ENCODE measurements around the gene C1orf198. TPM values are rescaled to one million over a fixed set of nuclear protein-coding genes. Genes with fewer than 3 reads are reported as not detected.

The C1orf198 gene
- total and polyA plus RNA-seq, 2 experiments from 2014 or later, result 54.7 to 67.6 TPM

DNA sequence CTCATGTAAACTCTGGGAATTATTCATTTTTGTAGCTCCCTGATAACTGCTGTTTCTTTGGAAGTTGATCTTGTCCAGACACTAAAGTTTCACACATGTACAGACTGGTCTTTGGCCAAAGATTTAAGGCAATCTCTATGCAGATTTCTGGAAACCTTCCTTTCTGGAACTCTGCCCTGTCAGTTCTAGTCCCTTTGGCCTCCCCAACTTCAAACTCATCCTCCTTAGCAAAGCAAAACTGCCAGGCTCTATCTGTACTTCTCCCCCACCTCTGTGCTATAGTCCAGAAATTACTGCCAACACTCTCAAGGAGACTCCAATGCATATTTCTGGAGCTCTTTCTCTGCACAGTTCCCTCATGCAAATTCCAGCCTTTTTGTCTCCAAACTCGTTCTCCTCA is 36.5 kb downstream of the C1orf198 start:
- peak in 1 of 2 donors; percentile 91 for DNase-seq (ENCODE audit: low read depth in 1 of 2, low spot score in 1 of 2)
- H3K27ac ChIP-seq, result no peak overlapping the region

DNA sequence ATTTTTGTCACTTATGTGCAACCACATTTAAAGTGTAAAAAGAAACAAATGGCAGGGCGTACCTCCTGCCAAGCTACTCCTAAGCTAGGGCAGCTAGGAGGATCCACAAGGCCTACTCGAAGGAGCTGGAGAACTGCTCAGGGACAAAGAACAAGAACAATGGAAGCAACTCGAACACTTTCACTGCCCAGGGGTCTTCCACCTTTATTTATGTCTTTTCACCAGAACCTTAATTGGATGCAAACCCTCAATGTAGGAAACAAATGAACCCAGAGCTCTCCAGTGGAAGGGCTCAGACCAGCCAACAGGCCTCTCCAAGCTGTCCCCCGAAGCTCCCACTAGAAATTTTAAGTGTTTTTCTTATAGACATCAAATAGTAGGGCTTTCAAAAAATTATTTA is 39.9 kb downstream of the C1orf198 start:
- H3K4me1 ChIP-seq (ENCODE audit: low read depth), result peaks cover 6% of the 10 kb centered on the region
- no peaks in the 10 kb centered on the region for H3K36me3 ChIP-seq

More for the DNA sequence above, 36.5 kb downstream of the C1orf198 start:
- Histone ChIP-seq H3K4me3 (no peak overlapping the region), H3K27me3 (no peaks in the 10 kb centered on the region), H3K4me1 (ENCODE audit: low read depth) (no peaks in the 10 kb centered on the region), H3K9me3 (ENCODE audit: low read depth) (no peaks in the 10 kb centered on the region), H3K36me3 (no peaks in the 10 kb centered on the region)
- TF ChIP-seq, protein P1, sequence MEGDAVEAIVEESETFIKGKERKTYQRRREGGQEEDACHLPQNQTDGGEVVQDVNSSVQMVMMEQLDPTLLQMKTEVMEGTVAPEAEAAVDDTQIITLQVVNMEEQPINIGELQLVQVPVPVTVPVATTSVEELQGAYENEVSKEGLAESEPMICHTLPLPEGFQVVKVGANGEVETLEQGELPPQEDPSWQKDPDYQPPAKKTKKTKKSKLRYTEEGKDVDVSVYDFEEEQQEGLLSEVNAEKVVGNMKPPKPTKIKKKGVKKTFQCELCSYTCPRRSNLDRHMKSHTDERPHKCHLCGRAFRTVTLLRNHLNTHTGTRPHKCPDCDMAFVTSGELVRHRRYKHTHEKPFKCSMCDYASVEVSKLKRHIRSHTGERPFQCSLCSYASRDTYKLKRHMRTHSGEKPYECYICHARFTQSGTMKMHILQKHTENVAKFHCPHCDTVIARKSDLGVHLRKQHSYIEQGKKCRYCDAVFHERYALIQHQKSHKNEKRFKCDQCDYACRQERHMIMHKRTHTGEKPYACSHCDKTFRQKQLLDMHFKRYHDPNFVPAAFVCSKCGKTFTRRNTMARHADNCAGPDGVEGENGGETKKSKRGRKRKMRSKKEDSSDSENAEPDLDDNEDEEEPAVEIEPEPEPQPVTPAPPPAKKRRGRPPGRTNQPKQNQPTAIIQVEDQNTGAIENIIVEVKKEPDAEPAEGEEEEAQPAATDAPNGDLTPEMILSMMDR (IDR thresholded peaks at IDR 0.05; ENCODE audit: low read depth, low read length), result no peak

DNA sequence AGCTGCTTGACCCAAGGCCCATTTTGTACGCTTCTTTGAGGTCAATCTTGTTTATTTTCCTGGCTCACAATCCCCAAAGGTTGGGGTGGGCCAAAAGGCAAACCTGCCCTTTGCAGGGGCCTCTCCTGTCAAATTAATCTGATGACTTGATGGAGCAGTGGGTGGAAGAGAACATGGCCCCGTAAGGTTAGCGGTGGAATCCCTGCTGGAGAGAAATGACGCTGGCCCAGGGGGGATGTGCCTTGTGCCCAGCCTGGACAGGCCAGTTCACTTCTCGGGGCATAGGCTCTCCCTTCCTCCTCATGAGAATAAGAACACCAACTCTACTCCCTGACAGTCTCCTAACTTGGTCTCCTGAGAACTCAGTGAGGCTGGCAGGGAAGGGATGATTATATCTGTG is 40.5 kb downstream of the C1orf198 start:
- TF ChIP-seq, protein P1 (IDR thresholded peaks at IDR 0.05; ENCODE audit: low read depth, low read length), result no peak
- H3K4me1 ChIP-seq (ENCODE audit: low read depth), result peaks cover 6% of the 10 kb centered on the region
- no peaks in the 10 kb centered on the region for H3K27me3 ChIP-seq
- H3K4me3 ChIP-seq, result no peak overlapping the region
- no peak for DNase-seq (ENCODE audit: low read depth in 1 of 2, low spot score in 1 of 2)
- H3K36me3 ChIP-seq, result no peaks in the 10 kb centered on the region
- H3K27ac ChIP-seq, result no peak overlapping the region
- no peaks in the 10 kb centered on the region for H3K9me3 ChIP-seq (ENCODE audit: low read depth)

More for the DNA sequence above, 39.9 kb downstream of the C1orf198 start:
- Histone ChIP-seq H3K27me3 (no peaks in the 10 kb centered on the region), H3K27ac (no peak overlapping the region), H3K4me3 (no peak overlapping the region), H3K9me3 (ENCODE audit: low read depth) (no peaks in the 10 kb centered on the region)
- no peak for DNase-seq (ENCODE audit: low read depth in 1 of 2, low spot score in 1 of 2)
- TF ChIP-seq, protein P1 (IDR thresholded peaks at IDR 0.05; ENCODE audit: low read depth, low read length), result no peak

DNA sequence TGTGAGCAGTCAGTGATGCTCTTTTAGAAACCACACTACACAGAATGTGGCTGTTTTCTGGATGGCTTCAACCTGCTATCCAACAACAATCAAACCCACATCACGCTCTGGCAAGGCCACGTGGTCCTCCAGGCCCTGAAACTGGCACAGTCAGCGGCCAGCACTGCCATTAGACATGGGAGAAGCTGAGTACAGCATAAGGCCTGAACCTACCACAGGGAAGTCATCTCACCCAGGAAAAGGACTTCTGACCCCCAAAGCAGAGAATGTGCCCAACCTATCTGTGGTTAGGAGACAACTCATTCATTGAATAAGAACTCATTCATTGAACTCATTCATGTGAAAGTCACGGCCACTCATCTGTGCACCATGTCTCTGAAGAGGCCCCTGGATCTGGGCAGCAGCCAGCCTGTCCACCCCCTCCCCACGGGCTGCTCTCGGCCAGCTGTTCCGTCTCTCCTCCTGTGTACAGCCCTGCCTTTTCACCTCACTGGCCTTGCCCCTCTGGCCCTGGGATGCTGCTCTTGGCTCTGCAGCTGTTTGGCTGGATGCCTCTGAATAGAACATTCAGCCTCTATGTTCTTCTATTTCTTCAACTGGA is 41.1 kb downstream of the C1orf198 start:
- no peak overlapping the region for H3K27ac ChIP-seq
- H3K9me3 ChIP-seq (ENCODE audit: low read depth), result no peaks in the 10 kb centered on the region
- peaks cover 6% of the 10 kb centered on the region for H3K4me1 ChIP-seq (ENCODE audit: low read depth)
- no peaks in the 10 kb centered on the region for H3K36me3 ChIP-seq
- TF ChIP-seq, protein P1 (IDR thresholded peaks at IDR 0.05; ENCODE audit: low read depth, low read length), result no peak
- no peak overlapping the region for H3K4me3 ChIP-seq
- H3K27me3 ChIP-seq, result no peaks in the 10 kb centered on the region
- DNase-seq (ENCODE audit: low read depth in 1 of 2, low spot score in 1 of 2), result peak in 1 of 2 donors; percentile 36

DNA sequence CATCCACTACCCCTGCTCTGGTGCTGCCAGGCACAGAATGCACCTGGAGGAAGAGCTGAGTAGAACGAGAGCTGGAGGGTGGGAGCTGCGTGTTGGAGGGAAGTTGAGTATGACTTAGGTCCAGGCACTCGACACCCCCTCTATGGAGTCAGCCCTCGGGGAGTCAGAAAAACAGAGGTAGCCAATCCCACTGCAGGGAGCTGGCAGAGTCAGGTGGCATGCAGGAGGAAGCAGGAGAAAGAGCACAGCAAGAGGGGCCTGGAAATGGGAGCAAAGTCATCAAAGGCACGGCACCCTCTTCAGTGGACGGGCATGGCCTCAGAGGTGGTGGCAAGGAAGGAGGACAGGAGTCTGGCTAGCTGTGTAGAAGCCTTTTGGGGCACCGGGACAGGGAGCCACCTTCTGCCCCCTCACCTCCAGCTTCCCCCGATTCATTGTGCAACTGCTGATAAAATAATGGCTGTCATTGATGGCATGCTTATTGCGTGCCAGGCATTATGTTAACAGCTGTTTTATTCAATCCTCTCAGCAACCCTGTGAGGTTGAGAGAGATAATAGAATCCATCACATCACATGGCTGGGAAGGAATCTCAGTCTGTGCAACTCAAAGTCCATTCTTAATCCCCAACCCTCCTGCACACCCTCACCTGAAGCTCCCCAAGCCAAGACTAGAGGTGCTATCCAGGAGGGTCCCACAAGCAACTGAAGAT is 42.0 kb downstream of the C1orf198 start:
- Histone ChIP-seq H3K36me3 (no peaks in the 10 kb centered on the region), H3K9me3 (ENCODE audit: low read depth) (no peaks in the 10 kb centered on the region), H3K4me3 (no peak overlapping the region), H3K4me1 (ENCODE audit: low read depth) (peaks cover 6% of the 10 kb centered on the region), H3K27ac (no peak overlapping the region), H3K27me3 (no peaks in the 10 kb centered on the region)
- DNase-seq (ENCODE audit: low read depth in 1 of 2, low spot score in 1 of 2), result peak in 1 of 2 donors; percentile 34
- TF ChIP-seq, protein P1 (IDR thresholded peaks at IDR 0.05; ENCODE audit: low read depth, low read length), result no peak
